Epithelial cell of proximal tubule (primary cell): ENCODE results near the gene RAP1GDS1. TPM values are rescaled to one million over a fixed set of nuclear protein-coding genes. Genes with fewer than 3 reads are reported as not detected.
"Not testable (repeated sequence)": the region's sequence is repeated elsewhere in the genome, so short reads cannot be mapped to it uniquely, and the experiment has no call there.

Experiments
- DNase-seq: peaks from one replicate; pipeline ENCODE4 v3.0.0-alpha.2; 2011; ENCODE audit warnings: low read depth
- H3K4me3 ChIP-seq: 2 replicates; pipeline ENCODE4 v1.5.1; 2011; ENCODE audit warnings: low read depth, mild to moderate bottlenecking, low read length
- CTCF ChIP-seq: conservative IDR thresholded peaks from 2 replicates; pipeline ENCODE4 v1.5.1; 2012; ENCODE audit warnings: low read depth, mild to moderate bottlenecking, low read length
- total RNA-seq: library from RNA; depleted of rRNA; stranded (reverse); fragments of >200 nt; gene quantifications from 2 replicates; pipeline ENCODE4 v1.2.3, GENCODE V29; 2015

RAP1GDS1 gene
- total RNA-seq, 1 donor from 2014 or later: 32.4 TPM

GRCh38 chr4:98387345-98388026 lies 126.3 kb downstream of the RAP1GDS1 start:
- H3K4me3 ChIP-seq: no peak overlapping the region
- no peak for TF ChIP-seq CTCF
- DNase-seq: no peak

GRCh38 chr4:98394134-98394533 lies 132.9 kb downstream of the RAP1GDS1 start:
- no peak overlapping the region for H3K4me3 ChIP-seq
- DNase-seq: no peak
- no peak for TF ChIP-seq CTCF

- DNase-seq: no peak
- H3K4me3 ChIP-seq: no peak overlapping the region
- no peak for TF ChIP-seq CTCF
Measured at GRCh38 chr4:98399915-98400314, 138.7 kb downstream of the RAP1GDS1 start.

- TF ChIP-seq CTCF: no peak
- no peak for DNase-seq
- no peak overlapping the region for H3K4me3 ChIP-seq
Measured at GRCh38 chr4:98406819-98407218, 145.6 kb downstream of the RAP1GDS1 start.

- no peak for DNase-seq
- H3K4me3 ChIP-seq: no peak overlapping the region
- no peak for TF ChIP-seq CTCF
Measured at GRCh38 chr4:98411731-98412130, 150.5 kb downstream of the RAP1GDS1 start.

GRCh38 chr4:98416844-98417243 lies 155.7 kb downstream of the RAP1GDS1 start:
- TF ChIP-seq CTCF: no peak
- DNase-seq: no peak

GRCh38 chr4:98420151-98420550 lies 159.0 kb downstream of the RAP1GDS1 start:
- not testable (repeated sequence) for DNase-seq, H3K4me3 ChIP-seq

More at GRCh38 chr4:98416844-98417243, 155.7 kb downstream of the RAP1GDS1 start:
- no peak overlapping the region for H3K4me3 ChIP-seq
